Measurements from ENCODE around the gene NIPBL. TPM values are rescaled to one million over a fixed set of nuclear protein-coding genes. Genes with fewer than 3 reads are reported as not detected.

NIPBL gene
- polyA plus RNA-seq, 1 of the 3 experiments (the other 2 are of a cell fraction): 5.2 TPM

DNA sequence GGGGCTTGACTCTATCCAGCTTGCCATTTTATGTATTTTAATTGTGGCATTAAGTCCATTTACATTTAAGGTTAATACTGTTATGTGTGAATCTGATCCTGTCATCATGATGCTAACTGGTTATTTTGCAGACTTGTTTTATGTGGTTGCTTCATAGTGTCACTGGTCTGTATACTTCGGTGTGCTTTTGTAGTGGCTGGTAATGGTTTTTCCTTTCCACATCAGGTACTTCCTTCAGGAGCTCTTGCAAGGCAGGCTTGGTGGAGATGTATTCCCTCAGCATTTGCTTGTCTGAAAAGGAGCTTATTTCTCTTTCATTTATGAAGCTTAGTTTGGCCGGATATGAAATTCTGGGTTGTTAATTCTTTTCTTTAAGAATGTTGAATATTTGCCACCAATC, 226.7 kb downstream of the NIPBL start:
- no peak overlapping the region for H3K9ac ChIP-seq
- TF ChIP-seq GABPA (IDR thresholded peaks at IDR 0.05; ENCODE audit: low read depth) (no peak), RXRA (IDR thresholded peaks at IDR 0.05; ENCODE audit: borderline replicate concordance, low read depth) (no peak), EZH2phosphoT487 (IDR thresholded peaks at IDR 0.05; ENCODE audit: borderline replicate concordance, low read depth) (no peak), ELF1 (IDR thresholded peaks at IDR 0.05) (no peak), SMC3 (IDR thresholded peaks at IDR 0.05; ENCODE audit: low read depth, low read length) (no peak), FOXJ3 (CRISPR knock-in tag; IDR thresholded peaks at IDR 0.05) (no peak)
- TF ChIP-seq, protein P1, sequence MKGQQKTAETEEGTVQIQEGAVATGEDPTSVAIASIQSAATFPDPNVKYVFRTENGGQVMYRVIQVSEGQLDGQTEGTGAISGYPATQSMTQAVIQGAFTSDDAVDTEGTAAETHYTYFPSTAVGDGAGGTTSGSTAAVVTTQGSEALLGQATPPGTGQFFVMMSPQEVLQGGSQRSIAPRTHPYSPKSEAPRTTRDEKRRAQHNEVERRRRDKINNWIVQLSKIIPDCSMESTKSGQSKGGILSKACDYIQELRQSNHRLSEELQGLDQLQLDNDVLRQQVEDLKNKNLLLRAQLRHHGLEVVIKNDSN (IDR thresholded peaks at IDR 0.05; ENCODE audit: borderline replicate concordance, low read depth): no peak
- H3K4me3 ChIP-seq (ENCODE audit: low read depth in 2 of 2, low read length in 1 of 2): no peak overlapping the region
- no peak for DNase-seq
- H4K20me1 ChIP-seq (ENCODE audit: insufficient read depth): no peaks in the 10 kb centered on the region
- H3K27me3 ChIP-seq (ENCODE audit: insufficient read depth): no peaks in the 10 kb centered on the region
- no peak overlapping the region for H2AFZ ChIP-seq (ENCODE audit: low read depth)
- 98% methylated on average over 2 of the region's 2 CpGs for WGBS (ENCODE audit: low lambda C conversion rate)
- no peak overlapping the region for H3K27ac ChIP-seq (ENCODE audit: low read depth in 2 of 2, low read length in 1 of 2)
- ChIA-PET POLR2A (no interaction called here), CTCF (no interaction called here)
- no peaks in the 10 kb centered on the region for H3K9me2 ChIP-seq
- H3K4me2 ChIP-seq: no peak overlapping the region
- no peaks in the 10 kb centered on the region for H3F3A ChIP-seq (replicated peaks; ENCODE audit: insufficient read depth)
- H3K79me2 ChIP-seq (ENCODE audit: insufficient read depth): no peaks in the 10 kb centered on the region
- H3K9me3 ChIP-seq: no peaks in the 10 kb centered on the region
- peaks cover 14 to 52% of the 10 kb centered on the region in 2 experiments for H3K36me3 ChIP-seq (replicated peaks in 1 of 2; ENCODE audit: control insufficient read depth in 1 of 2, insufficient read depth in 2 of 2, low read length in 1 of 2)
- no peaks in the 10 kb centered on the region for H3K4me1 ChIP-seq (ENCODE audit: control insufficient read depth in 1 of 2, insufficient read depth in 2 of 2, low read depth in 1 of 2, low read length in 1 of 2)

DNA sequence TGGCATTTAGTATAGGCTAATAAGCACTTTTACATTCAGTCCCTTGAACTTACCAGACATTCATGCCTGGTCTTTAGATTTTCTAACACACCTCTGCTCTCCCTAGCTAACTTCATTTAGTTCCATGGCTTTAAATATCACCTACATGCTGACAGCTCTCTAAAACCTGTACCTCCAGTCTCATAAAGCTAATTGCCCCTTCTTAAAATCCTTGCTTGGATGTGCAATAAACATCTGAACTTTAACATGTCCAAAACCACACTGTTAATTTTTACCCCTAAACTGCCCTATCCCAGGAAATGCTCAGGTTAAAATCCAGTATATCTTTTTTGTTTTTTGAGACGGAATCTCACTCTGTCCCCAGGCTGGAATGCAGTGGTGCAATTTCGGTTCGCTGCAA, 232.8 kb downstream of the NIPBL start:
- no peaks in the 10 kb centered on the region for H4K20me1 ChIP-seq (ENCODE audit: insufficient read depth)
- DNase-seq: no peak
- WGBS (ENCODE audit: low lambda C conversion rate): 100% methylated on average over 3 of the region's 3 CpGs
- H3K9ac ChIP-seq: no peak overlapping the region
- POLR2A ChIA-PET: no interaction called here
- H3K79me2 ChIP-seq (ENCODE audit: insufficient read depth): no peaks in the 10 kb centered on the region
- no peaks in the 10 kb centered on the region for H3K9me3 ChIP-seq
- no peak overlapping the region for H3K27ac ChIP-seq (ENCODE audit: low read depth in 2 of 2, low read length in 1 of 2)
- H3K4me1 ChIP-seq (ENCODE audit: control insufficient read depth in 1 of 2, insufficient read depth in 2 of 2, low read depth in 1 of 2, low read length in 1 of 2): no peaks in the 10 kb centered on the region
- H3F3A ChIP-seq (replicated peaks; ENCODE audit: insufficient read depth): no peaks in the 10 kb centered on the region
- no peak for TF ChIP-seq YY1 (IDR thresholded peaks at IDR 0.05; ENCODE audit: low read depth)
- TF ChIP-seq, protein P1 (IDR thresholded peaks at IDR 0.05; ENCODE audit: borderline replicate concordance, low read depth): no peak
- no peak for TF ChIP-seq POLR2AphosphoS5 (IDR thresholded peaks at IDR 0.05; ENCODE audit: low read depth, low read length)
- TF ChIP-seq TAF1 (IDR thresholded peaks at IDR 0.05; ENCODE audit: borderline replicate concordance, low read depth, low read length): no peak
- no peak for TF ChIP-seq NRF1 (IDR thresholded peaks at IDR 0.05; ENCODE audit: low read depth, low read length)
- TF ChIP-seq, protein P2, sequence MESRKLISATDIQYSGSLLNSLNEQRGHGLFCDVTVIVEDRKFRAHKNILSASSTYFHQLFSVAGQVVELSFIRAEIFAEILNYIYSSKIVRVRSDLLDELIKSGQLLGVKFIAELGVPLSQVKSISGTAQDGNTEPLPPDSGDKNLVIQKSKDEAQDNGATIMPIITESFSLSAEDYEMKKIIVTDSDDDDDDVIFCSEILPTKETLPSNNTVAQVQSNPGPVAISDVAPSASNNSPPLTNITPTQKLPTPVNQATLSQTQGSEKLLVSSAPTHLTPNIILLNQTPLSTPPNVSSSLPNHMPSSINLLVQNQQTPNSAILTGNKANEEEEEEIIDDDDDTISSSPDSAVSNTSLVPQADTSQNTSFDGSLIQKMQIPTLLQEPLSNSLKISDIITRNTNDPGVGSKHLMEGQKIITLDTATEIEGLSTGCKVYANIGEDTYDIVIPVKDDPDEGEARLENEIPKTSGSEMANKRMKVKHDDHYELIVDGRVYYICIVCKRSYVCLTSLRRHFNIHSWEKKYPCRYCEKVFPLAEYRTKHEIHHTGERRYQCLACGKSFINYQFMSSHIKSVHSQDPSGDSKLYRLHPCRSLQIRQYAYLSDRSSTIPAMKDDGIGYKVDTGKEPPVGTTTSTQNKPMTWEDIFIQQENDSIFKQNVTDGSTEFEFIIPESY (IDR thresholded peaks at IDR 0.05; ENCODE audit: borderline replicate concordance, low read depth): no peak
- peaks cover 31 to 63% of the 10 kb centered on the region in 2 experiments for H3K36me3 ChIP-seq (replicated peaks in 1 of 2; ENCODE audit: control insufficient read depth in 1 of 2, insufficient read depth in 2 of 2, low read length in 1 of 2)
- CTCF ChIA-PET: no interaction called here
- H3K4me3 ChIP-seq (ENCODE audit: low read depth in 2 of 2, low read length in 1 of 2): no peak overlapping the region
- no peak overlapping the region for H2AFZ ChIP-seq (ENCODE audit: low read depth)
- no peaks in the 10 kb centered on the region for H3K27me3 ChIP-seq (ENCODE audit: insufficient read depth)
- H3K9me2 ChIP-seq: no peaks in the 10 kb centered on the region
- H3K4me2 ChIP-seq: no peak overlapping the region

Measured in SK-N-SH (cell line).